ENCODE measurements around the gene KCNH2. TPM values are rescaled to one million over a fixed set of nuclear protein-coding genes. Genes with fewer than 3 reads are reported as not detected.
"Not testable (repeated sequence)": the region's sequence is repeated elsewhere in the genome, so short reads cannot be mapped to it uniquely, and the experiment has no call there.

KCNH2 gene
- total RNA-seq, 2 donors from 2014 or later = 59.1 to 82.1 TPM

DNA sequence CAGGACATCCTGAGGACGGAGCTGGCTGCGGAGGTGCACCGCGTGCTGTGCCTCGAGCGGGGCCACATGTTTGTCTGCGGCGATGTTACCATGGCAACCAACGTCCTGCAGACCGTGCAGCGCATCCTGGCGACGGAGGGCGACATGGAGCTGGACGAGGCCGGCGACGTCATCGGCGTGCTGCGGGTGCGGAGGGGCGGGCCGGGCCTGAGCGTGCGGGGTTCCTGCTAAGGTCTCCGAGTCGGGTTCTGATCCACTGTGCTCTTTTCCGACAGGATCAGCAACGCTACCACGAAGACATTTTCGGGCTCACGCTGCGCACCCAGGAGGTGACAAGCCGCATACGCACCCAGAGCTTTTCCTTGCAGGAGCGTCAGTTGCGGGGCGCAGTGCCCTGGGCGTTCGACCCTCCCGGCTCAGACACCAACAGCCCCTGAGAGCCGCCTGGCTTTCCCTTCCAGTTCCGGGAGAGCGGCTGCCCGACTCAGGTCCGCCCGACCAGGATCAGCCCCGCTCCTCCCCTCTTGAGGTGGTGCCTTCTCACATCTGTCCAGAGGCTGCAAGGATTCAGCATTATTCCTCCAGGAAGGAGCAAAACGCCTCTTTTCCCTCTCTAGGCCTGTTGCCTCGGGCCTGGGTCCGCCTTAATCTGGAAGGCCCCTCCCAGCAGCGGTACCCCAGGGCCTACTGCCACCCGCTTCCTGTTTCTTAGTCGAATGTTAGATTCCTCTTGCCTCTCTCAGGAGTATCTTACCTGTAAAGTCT lies 35.8 kb upstream of the KCNH2 start:
- intact Hi-C loops (cut with DNase I) = no loop called here
- ATAC-seq (peak; percentile 20 to 60), DNase-seq (peak; percentile 83)

- intact Hi-C loops (cut with DNase I) = no loop called here
- DNase-seq (no peak), ATAC-seq (peak; percentile 7 to 16)
Observed at GRCh38 chr7:151013356-151013732, 35.2 kb upstream of the KCNH2 start.

GRCh38 chr7:151012911-151013347 lies 34.8 kb upstream of the KCNH2 start:
- DNase-seq (no peak), ATAC-seq (peak; percentile 15 to 24)
- intact Hi-C loops (cut with DNase I) = no loop called here

DNA sequence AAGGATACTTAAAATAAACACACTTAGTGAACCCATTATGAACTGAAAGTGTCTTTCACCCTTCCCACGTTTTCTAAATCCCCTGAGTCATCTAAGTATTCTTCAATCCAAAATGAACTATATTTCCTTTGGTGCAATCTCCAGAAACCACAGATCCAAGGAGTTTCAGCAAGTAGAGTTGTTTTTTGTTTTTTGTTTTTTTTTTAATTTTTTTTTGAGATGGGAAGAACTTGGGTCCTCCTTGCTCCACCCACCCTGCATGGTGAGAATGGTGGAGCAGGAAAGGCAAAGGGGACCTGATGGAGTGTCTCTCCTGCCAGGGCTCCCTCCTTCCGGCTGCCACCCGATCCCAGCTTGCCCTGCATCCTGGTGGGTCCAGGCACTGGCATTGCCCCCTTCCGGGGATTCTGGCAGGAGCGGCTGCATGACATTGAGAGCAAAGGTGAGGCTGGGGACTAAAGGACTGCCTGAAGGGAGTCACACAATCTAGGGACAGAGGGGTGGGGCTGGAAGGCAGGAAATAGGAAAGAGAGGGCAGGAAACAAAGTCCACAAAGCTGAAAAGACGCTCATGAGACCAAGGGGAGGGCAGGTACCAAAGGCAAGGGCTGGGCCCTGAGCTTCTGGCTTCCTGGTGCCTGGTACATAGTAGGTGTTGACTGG lies 34.0 kb upstream of the KCNH2 start:
- ATAC-seq = no peak
- intact Hi-C loops (cut with DNase I) = no loop called here

DNA sequence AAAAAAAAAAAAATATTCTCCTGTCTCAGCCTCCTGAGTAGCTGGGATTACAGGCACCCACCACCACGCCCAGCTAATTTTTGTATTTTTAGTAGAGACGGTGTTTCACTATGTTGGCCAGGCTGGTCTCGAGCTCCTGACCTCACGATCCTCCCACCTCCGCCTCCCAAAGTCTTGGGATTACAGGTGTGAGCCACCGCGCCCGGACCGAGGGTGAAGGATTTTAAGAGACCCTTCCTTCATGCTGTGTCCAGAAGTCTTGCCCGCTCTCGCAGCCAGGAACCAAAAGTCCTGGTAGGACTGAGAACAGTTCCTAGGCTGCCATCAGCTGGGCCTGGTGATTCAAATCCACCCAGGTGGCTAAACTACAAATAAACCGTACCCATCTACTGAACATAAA lies 33.5 kb upstream of the KCNH2 start:
- ATAC-seq; DNase-seq; intact Hi-C loops (cut with DNase I): not testable (repeated sequence)

More for the DNA sequence above, 34.0 kb upstream of the KCNH2 start:
- DNase-seq = no peak

GRCh38 chr7:151011097-151011409 lies 32.9 kb upstream of the KCNH2 start:
- intact Hi-C loops (cut with DNase I) = no loop called here
- no peak for ATAC-seq
- no peak for DNase-seq

DNA sequence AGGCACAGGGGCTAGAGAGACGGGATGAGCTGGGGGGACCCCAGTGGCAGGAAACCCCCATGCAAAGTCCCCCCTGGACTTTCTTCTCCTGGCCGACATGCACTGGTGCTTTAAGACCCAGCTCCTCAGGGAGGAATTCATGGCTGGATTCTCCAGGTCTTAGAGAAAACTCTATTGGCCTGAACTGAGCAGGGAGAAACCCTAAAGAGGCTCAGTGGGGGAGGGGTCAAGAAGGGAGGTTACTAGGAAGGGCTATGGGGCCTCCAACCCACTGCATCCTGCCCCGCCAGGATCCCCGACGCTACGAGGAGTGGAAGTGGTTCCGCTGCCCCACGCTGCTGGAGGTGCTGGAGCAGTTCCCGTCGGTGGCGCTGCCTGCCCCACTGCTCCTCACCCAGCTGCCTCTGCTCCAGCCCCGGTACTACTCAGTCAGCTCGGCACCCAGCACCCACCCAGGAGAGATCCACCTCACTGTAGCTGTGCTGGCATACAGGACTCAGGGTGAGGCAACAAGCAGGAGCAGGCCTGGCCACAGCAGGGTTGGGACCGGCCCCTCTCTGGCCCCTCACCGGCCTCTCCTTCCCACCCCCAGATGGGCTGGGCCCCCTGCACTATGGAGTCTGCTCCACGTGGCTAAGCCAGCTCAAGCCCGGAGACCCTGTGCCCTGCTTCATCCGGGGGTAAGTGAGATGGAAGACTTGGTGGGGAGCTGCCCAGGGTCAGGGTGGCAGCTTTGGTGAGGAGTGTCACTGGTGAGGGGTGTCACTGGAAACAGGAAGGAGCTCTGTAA lies 32.4 kb upstream of the KCNH2 start:
- ATAC-seq (no peak), DNase-seq (no peak)
- intact Hi-C loops (cut with DNase I) = no loop called here

DNA sequence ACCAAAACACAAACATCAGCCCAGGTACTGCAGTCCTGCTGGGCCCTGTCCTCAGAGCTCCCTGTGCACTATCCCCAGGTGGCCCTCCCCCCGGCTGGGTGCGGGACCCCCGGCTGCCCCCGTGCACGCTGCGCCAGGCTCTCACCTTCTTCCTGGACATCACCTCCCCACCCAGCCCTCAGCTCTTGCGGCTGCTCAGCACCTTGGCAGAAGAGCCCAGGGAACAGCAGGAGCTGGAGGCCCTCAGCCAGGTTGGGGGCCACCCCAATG lies 31.9 kb upstream of the KCNH2 start:
- ATAC-seq (no peak), DNase-seq (no peak)
- intact Hi-C loops (cut with DNase I) = no loop called here

DNA sequence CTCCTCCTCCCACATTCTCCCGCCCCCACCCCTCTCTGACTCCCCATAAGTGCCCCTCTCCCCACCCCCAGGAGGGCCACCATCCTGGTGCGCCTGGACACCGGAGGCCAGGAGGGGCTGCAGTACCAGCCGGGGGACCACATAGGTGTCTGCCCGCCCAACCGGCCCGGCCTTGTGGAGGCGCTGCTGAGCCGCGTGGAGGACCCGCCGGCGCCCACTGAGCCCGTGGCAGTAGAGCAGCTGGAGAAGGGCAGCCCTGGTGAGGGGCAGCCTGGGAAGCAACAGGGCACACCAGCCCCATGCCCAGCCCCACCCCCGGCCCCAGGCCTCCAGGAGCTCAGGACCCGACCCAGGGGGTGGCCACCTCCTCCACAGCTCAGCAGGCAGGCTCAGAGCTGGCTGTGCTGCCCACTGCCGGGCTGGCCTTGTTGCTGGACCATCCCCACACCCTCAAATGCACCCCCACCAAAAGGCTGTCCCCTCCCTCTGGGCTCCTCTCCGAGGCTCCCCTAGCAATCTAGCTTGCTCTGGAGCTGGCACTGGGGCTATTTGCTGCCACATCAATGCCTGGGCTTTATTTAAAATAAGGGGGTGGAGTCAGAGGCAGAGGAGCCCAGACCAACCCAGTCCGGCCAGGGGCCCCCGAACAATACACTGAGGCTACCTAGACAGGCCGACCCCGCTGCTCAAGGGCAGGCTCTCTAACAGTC lies 31.4 kb upstream of the KCNH2 start:
- intact Hi-C loops (cut with DNase I) = no loop called here
- DNase-seq (no peak), ATAC-seq (no peak)

DNA sequence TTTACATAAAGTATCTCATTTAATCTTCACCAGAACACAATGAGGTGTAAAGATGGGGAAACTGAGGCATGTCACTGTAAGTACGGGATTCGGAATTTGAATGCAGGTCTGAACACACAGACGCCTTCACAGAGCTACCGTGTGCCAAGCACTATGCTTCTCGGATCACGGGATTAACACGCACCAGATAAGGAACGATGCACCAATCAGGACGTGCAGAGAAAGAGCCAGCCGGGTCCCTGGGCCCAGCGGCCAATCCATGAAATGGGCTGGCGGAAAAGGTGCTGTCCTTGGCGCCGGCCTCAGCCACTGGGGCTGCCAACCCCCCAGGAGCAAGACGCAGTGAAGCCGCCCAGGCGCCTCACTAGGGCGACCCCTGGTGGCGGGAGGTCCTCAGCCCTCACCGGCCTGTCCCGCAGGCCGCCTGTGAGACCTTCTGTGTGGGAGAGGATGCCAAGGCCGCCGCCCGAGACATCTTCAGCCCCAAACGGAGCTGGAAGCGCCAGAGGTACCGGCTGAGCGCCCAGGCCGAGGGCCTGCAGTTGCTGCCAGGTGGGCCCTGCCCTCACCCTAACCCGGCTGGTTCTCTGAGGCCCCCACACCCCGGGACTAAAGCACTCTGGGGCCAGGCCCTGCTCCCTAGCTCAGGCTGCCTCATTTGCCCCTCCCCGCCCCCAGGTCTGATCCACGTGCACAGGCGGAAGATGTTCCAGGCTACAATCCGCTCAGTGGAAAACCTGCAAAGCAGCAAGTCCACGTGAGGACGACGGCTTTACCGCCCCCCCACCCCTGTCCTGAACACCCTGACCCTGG lies 30.6 kb upstream of the KCNH2 start:
- intact Hi-C loops (cut with DNase I) = no loop called here
- DNase-seq = peak; percentile 85

DNA sequence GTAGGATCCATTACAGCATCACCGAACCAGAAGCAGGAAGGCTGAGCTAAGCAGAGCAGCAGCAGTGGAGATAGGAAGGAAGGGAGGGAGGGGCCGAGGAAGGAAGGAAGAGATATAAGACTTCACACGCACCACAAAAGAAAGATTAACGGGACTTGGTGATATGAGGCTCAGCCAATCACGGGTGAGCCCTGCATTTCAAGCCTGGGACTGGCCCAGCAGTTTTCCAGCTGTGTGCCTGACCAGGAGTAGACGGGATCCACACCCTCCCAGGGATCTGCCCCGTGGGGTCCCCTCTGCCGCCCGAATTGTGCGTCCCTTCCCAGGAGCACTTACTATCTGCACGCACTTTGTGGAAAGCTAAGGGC lies 30.0 kb upstream of the KCNH2 start:
- intact Hi-C loops (cut with DNase I) = no loop called here
- peak; percentile 43 to 56 for ATAC-seq
- peak; percentile 63 for DNase-seq

More for the DNA sequence above, 30.6 kb upstream of the KCNH2 start:
- ATAC-seq = peak; percentile 75 to 76

GRCh38 chr7:151007469-151007898 lies 29.4 kb upstream of the KCNH2 start:
- intact Hi-C loops (cut with DNase I) = no loop called here
- DNase-seq (peak; percentile 68), ATAC-seq (peak in 1 of 2 donors; percentile 45)

DNA sequence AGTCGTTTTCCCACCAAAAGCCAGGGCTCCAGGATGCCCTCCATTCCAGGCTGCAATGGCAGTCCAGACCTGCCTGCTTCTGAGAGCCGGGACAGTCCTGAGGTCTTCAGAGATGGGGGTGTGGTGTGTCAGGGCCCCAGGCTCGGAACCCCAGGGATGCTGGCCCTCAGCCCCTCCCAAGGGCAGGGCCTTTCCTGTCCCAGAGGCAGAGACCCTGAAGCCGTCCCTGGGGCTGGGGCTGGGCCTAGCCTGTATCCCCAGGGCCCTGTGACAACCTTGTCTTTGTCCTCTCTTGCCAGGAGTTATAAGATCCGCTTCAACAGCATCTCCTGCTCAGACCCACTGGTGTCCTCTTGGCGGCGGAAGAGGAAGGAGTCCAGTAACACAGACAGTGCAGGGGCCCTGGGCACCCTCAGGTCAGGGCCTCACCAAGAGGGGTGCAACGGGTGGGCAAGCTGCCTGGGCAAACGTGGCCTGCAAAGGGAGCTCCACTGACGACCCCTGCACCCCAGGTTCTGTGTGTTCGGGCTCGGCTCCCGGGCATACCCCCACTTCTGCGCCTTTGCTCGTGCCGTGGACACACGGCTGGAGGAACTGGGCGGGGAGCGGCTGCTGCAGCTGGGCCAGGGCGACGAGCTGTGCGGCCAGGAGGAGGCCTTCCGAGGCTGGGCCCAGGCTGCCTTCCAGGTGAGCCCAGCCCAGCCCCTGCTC lies 28.6 kb upstream of the KCNH2 start:
- no peak for ATAC-seq
- DNase-seq = no peak
- intact Hi-C loops (cut with DNase I) = no loop called here

DNA sequence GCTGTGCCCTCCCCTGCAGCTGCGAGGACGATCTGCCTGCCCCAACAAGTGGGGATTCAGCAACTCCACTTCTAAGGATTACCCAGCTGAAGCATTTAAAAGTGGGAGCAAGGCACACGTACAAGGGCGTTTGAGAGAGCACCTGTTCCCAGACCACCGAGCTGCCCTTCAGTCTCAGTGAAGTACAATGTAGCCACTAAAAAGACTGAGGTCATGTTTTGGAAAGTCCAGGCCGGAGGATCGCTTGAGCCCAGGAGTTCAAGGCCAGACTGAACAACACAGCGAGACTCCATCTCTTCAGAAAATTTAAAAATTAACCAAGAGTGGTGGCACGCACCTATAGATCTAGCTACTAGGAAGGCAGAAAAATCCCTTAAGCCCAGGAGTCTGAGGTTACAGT lies 27.4 kb upstream of the KCNH2 start:
- ATAC-seq (no peak), DNase-seq (no peak)
- intact Hi-C loops (cut with DNase I) = no loop called here

DNA sequence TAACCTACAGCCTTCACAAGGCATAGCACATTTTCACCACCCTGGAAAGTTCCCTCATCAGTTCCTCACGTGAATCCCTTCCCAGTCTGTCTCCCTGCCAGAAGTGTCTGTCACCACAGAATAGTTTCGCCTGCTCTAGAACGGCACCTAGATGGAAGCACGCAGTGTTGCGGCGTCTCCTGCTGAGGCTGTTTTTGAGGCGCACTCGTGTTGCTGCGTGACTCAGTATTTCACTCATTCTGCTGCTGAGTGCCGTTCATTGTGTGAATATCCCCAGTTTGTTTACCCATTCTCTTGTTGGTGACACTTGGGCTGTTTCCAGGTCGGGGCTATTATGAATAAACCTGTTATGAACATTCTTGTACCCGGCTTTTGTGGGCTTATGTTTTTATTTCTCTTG lies 25.5 kb upstream of the KCNH2 start:
- ATAC-seq = no peak
- intact Hi-C loops (cut with DNase I) = no loop called here
- no peak for DNase-seq

- no peak for ATAC-seq
- DNase-seq = no peak
- intact Hi-C loops (cut with DNase I) = no loop called here
Observed at GRCh38 chr7:151001546-151001945, 23.4 kb upstream of the KCNH2 start.

- ATAC-seq = no peak
Observed at GRCh38 chr7:151000897-151001495, 22.9 kb upstream of the KCNH2 start.

More at GRCh38 chr7:151000897-151001495, 22.9 kb upstream of the KCNH2 start:
- intact Hi-C loops (cut with DNase I) = no loop called here
- no peak for DNase-seq

Data from left cardiac atrium (tissue), 4 donors.